Neuronal stem cell (in vitro differentiated cells): ENCODE measurements around the gene TAMALIN.

Experiments
- DNase-seq: peaks from one replicate; pipeline ENCODE4 v3.0.0-alpha.2; 2013; ENCODE audit warnings: low spot score
- H2AFZ ChIP-seq: one replicate; pipeline ENCODE4 v1.6.1; 2013; ENCODE audit warnings: mild to moderate bottlenecking, low read length, inconsistent platforms
- H2AK5ac ChIP-seq: 2 replicates; pipeline ENCODE4 v1.6.1; 2013; ENCODE audit warnings: low read depth, mild to moderate bottlenecking, inconsistent platforms, low read length, moderate library complexity, mixed read lengths
- H2BK120ac ChIP-seq: 2 replicates; pipeline ENCODE4 v1.6.1; 2013; ENCODE audit warnings: low read depth, mild to moderate bottlenecking, inconsistent platforms, low read length, moderate library complexity, mixed read lengths
- H2BK12ac ChIP-seq: one replicate; pipeline ENCODE4 v1.6.1; 2013; ENCODE audit warnings: low read length, inconsistent platforms
- H2BK15ac ChIP-seq: 2 replicates; pipeline ENCODE4 v1.6.1; 2013; ENCODE audit warnings: mild to moderate bottlenecking, low read length, inconsistent platforms, mixed read lengths
- H2BK5ac ChIP-seq: one replicate; pipeline ENCODE4 v1.6.1; 2013; ENCODE audit warnings: inconsistent platforms, mild to moderate bottlenecking, low read length, moderate library complexity
- H3K14ac ChIP-seq: one replicate; pipeline ENCODE4 v1.6.1; 2013; ENCODE audit warnings: low read length, inconsistent platforms
- H3K18ac ChIP-seq: 2 replicates; pipeline ENCODE4 v1.6.1; 2013; ENCODE audit warnings: low read length, inconsistent platforms
- H3K23ac ChIP-seq: 2 replicates; pipeline ENCODE4 v1.6.1; 2013; ENCODE audit warnings: low read depth, mild to moderate bottlenecking, mixed read lengths, low read length, inconsistent platforms; ENCODE audit not compliant: poor library complexity
- H3K27ac ChIP-seq: replicated peaks from 3 replicates; pipeline ENCODE4 v1.5.1; 2013; ENCODE audit warnings: low read length, inconsistent platforms
- H3K27me3 ChIP-seq, 3 experiments: 2 replicates each; pipeline ENCODE4 v1.6.1; 2013; ENCODE audit warnings: low read length in 3 of 3, mild to moderate bottlenecking in 2 of 3, inconsistent platforms in 1 of 3, low read depth in 1 of 3, mixed read lengths in 1 of 3, moderate library complexity in 1 of 3; ENCODE audit not compliant: control insufficient read depth in 3 of 3, insufficient read depth in 3 of 3
- H3K36me3 ChIP-seq, 2 donors: replicated peaks in 1 of 2; 2 replicates each; pipeline ENCODE4 v1.6.1; 2013; ENCODE audit warnings: low read length in 2 of 2; ENCODE audit not compliant: control insufficient read depth in 2 of 2, insufficient read depth in 2 of 2
- H3K4ac ChIP-seq: 2 replicates; pipeline ENCODE4 v1.6.1; 2013; ENCODE audit warnings: inconsistent platforms, mild to moderate bottlenecking, low read length, moderate library complexity
- H3K4me1 ChIP-seq, 2 donors: 1 replicate in 1 of 2; 2 replicates in 1 of 2; pipeline ENCODE4 v1.6.1; 2013; ENCODE audit warnings: low read length in 2 of 2, low read depth in 1 of 2; ENCODE audit not compliant: control insufficient read depth in 2 of 2, insufficient read depth in 1 of 2
- H3K4me2 ChIP-seq: one replicate; pipeline ENCODE4 v1.6.1; 2013; ENCODE audit warnings: mild to moderate bottlenecking, low read length, inconsistent platforms; ENCODE audit not compliant: insufficient read depth, poor library complexity, severe bottlenecking
- H3K4me3 ChIP-seq, 2 donors: 2 replicates each; pipeline ENCODE4 v1.5.1; 2013; ENCODE audit warnings: low read length in 2 of 2, mild to moderate bottlenecking in 2 of 2, inconsistent platforms in 1 of 2, moderate library complexity in 1 of 2
- H3K79me1 ChIP-seq: one replicate; pipeline ENCODE4 v1.6.1; 2013; ENCODE audit warnings: low read depth, mild to moderate bottlenecking, inconsistent platforms, low read length, moderate library complexity
- H3K9ac ChIP-seq: one replicate; pipeline ENCODE4 v1.6.1; 2013; ENCODE audit warnings: mild to moderate bottlenecking, low read depth, low read length, inconsistent platforms; ENCODE audit not compliant: poor library complexity
- H3K9me3 ChIP-seq, 2 donors: replicated peaks in 1 of 2; 2 replicates each; pipeline versions ENCODE3 to v1.6.1; 2013; ENCODE audit warnings: low read length in 2 of 2, mild to moderate bottlenecking in 2 of 2, inconsistent platforms in 1 of 2, low read depth in 1 of 2, mixed read lengths in 1 of 2, moderate library complexity in 1 of 2; ENCODE audit not compliant: control insufficient read depth in 2 of 2, insufficient read depth in 1 of 2
- H4K8ac ChIP-seq: one replicate; pipeline ENCODE4 v1.6.1; 2013; ENCODE audit warnings: low read depth, mild to moderate bottlenecking, inconsistent platforms, low read length, moderate library complexity
- H4K91ac ChIP-seq: one replicate; pipeline ENCODE4 v1.6.1; 2013; ENCODE audit warnings: low read length, low read depth, mild to moderate bottlenecking, inconsistent platforms; ENCODE audit not compliant: poor library complexity
- WGBS, 2 donors: extraction: QIAGEN DNeasy Blood & Tissue Kit; methylation state at CpG; one replicate each; pipeline ENCODE4 v1.1.7; 2013; ENCODE audit warnings: missing lambda C conversion rate in 2 of 2, mixed read lengths in 1 of 2; ENCODE audit not compliant: insufficient read length in 2 of 2, insufficient replicate concordance in 1 of 2; ENCODE audit errors: extremely low coverage in 2 of 2; 5-methylcytosine and 5-hydroxymethylcytosine counted together

The TAMALIN gene

DNA sequence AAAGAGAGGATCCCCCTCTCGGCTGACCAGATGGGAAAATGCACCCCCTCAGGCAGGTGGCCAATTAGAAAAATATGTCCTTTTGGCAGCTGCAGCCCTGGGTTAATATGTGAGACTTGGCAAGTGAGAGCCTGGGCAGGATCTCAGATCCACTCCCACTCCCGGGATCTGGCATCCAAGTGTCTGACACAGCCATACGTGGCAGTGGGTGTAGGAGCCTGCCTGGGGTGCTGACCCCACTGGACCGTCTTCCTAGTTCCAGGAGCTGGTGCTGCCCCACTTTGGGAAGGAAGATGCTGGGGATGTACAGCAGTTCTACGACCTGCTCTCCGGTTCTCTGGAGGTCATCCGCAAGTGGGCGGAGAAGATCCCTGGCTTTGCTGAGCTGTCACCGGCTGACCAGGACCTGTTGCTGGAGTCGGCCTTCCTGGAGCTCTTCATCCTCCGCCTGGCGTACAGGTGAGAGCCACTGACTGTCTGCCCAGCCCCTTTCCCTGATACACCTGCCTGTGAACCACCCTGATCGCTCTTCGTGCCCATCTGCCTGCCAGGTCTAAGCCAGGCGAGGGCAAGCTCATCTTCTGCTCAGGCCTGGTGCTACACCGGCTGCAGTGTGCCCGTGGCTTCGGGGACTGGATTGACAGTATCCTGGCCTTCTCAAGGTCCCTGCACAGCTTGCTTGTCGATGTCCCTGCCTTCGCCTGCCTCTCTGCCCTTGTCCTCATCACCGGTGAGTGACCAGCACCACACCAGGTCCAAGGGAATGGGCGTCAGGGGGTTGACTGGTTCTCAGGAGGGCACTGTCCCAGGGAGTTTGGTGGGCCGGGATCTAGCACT is 50.3 kb downstream of the TAMALIN start:
- Histone ChIP-seq H3K4me1 (peaks cover 3 to 6% of the 10 kb centered on the region in 2 donors), H3K4ac (no peak overlapping the region), H4K91ac (no peak overlapping the region), H3K27me3 (no peaks in the 10 kb centered on the region), H3K9ac (no peak overlapping the region), H2BK15ac (no peak overlapping the region), H2BK5ac (no peak overlapping the region), H3K79me1 (peaks cover 3% of the 10 kb centered on the region), H3K4me2 (no peak overlapping the region), H2AFZ (no peak overlapping the region), H3K4me3 (no peak overlapping the region), H2BK120ac (no peak overlapping the region), H3K9me3 (peaks cover 0 to 2% of the 10 kb centered on the region in 2 donors), H2BK12ac (no peak overlapping the region), H3K18ac (no peak overlapping the region), H2AK5ac (peak overlapping the region; percentile 21), H3K14ac (no peak overlapping the region), H3K23ac (peak overlapping the region; percentile 52), H3K27ac (no peak overlapping the region), H4K8ac (no peak overlapping the region), H3K36me3 (peaks cover 33 to 46% of the 10 kb centered on the region in 2 donors)
- no CpG with 5 or more reads among the region's 23 CpGs for WGBS, 2 donors
- no peak for DNase-seq

DNA sequence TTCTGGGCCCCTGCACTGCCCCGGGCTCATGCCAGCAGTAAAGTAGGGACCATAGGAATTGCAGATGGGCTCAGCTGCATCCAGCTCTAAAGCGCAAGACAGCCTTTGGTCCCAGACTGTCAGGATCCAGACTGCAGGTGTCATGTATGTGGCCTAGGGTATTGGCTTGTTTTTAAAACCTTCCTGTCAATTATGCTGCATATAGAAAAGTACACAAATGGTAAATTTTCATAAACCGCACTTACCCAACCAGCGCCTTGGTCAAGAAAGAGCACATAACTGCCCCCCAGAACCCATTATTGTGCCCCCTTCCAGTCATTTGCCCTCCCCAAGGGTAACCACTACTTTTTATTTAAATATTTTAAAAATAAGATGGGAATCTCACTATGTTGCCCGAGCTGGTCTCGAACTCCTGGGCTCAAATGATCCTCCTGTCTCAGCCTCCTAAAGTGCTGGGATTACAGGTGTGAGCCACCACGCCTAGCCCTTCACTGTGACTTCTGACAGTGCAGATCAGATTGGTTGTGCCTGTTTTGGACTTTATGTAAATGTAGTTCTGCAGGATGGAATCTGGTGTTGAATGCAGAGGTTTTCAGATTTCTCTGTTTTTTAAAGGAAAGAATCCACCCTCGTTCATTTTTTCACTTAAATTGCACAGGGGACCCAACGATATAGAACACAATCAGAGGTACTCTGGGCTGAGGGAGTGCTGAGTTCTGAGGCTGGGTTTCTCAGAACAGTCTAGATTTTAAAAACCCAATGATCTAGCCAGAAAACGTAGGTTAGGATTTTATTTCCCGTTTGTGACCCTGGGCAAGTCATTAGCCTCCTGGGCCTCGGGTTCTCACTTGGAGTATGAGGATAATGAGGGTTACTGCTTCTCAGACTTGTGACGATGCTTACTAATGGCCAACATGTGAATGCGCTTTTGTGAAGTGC is 51.2 kb downstream of the TAMALIN start:
- H3K18ac ChIP-seq = no peak overlapping the region
- WGBS, 2 donors = no CpG with 5 or more reads among the region's 14 CpGs

GRCh38 chr12:52058631-52059361 is 52.0 kb downstream of the TAMALIN start:
- H4K8ac ChIP-seq = no peak overlapping the region

More for the DNA sequence above, 51.2 kb downstream of the TAMALIN start:
- Histone ChIP-seq H2BK5ac (no peak overlapping the region), H3K23ac (peak overlapping the region; percentile 52), H3K79me1 (peaks cover 3% of the 10 kb centered on the region), H2BK15ac (no peak overlapping the region), H3K36me3 (peaks cover 33 to 46% of the 10 kb centered on the region in 2 donors), H3K4me1 (peaks cover 0 to 8% of the 10 kb centered on the region in 2 donors), H2BK12ac (no peak overlapping the region), H3K4me2 (no peak overlapping the region), H4K8ac (no peak overlapping the region), H3K27me3 (no peaks in the 10 kb centered on the region), H3K4me3 (no peak overlapping the region), H2AFZ (no peak overlapping the region), H3K27ac (no peak overlapping the region), H3K9me3 (peaks cover 0 to 2% of the 10 kb centered on the region in 2 donors), H3K9ac (no peak overlapping the region), H2AK5ac (no peak overlapping the region), H3K14ac (no peak overlapping the region), H2BK120ac (no peak overlapping the region), H4K91ac (no peak overlapping the region), H3K4ac (no peak overlapping the region)
- DNase-seq = no peak

More at GRCh38 chr12:52058631-52059361, 52.0 kb downstream of the TAMALIN start:
- H2BK15ac ChIP-seq = no peak overlapping the region
- no peak overlapping the region for H3K4me2 ChIP-seq
- H2AFZ ChIP-seq = no peak overlapping the region
- H3K36me3 ChIP-seq = peaks cover 33 to 46% of the 10 kb centered on the region in 2 donors
- no peak overlapping the region for H2BK120ac ChIP-seq
- H3K18ac ChIP-seq = peak overlapping the region; percentile 17
- H3K9ac ChIP-seq = peak overlapping the region; percentile 60
- H3K4ac ChIP-seq = no peak overlapping the region
- peaks cover 3% of the 10 kb centered on the region for H3K79me1 ChIP-seq
- H2BK12ac ChIP-seq = no peak overlapping the region
- H3K27ac ChIP-seq = no peak overlapping the region
- H3K4me1 ChIP-seq = peaks cover 0 to 8% of the 10 kb centered on the region in 2 donors
- no peak overlapping the region for H2AK5ac ChIP-seq
- no peak overlapping the region for H3K23ac ChIP-seq
- H2BK5ac ChIP-seq = no peak overlapping the region
- WGBS, 2 donors = no CpG with 5 or more reads among the region's 25 CpGs
- no peak overlapping the region for H3K14ac ChIP-seq
- H3K4me3 ChIP-seq = no peak overlapping the region
- H3K27me3 ChIP-seq = no peaks in the 10 kb centered on the region
- DNase-seq = no peak
- no peak overlapping the region for H4K91ac ChIP-seq
- peaks cover 0 to 2% of the 10 kb centered on the region in 2 donors for H3K9me3 ChIP-seq
